OCI-LY3 (cell line): ENCODE results near the gene AK2.
"Not testable (repeated sequence)": the region's sequence is repeated elsewhere in the genome, so short reads cannot be mapped to it uniquely, and the experiment has no call there.

Experiments used
- CTCF ChIP-seq: fragments of 200-600, 300-600 bp; sonication (generic); IDR thresholded peaks from 2 replicates; pipeline ENCODE4 v1.5.1; 2014; ENCODE audit warnings: antibody characterized with exemption, low read length, low read depth
- EZH2phosphoT487 ChIP-seq: fragments of 200-600 bp; shearing (Covaris generic); IDR thresholded peaks from 2 replicates; pipeline ENCODE4 v1.6.1; 2018; ENCODE audit warnings: antibody characterized with exemption, mixed run types, low read depth

DNA sequence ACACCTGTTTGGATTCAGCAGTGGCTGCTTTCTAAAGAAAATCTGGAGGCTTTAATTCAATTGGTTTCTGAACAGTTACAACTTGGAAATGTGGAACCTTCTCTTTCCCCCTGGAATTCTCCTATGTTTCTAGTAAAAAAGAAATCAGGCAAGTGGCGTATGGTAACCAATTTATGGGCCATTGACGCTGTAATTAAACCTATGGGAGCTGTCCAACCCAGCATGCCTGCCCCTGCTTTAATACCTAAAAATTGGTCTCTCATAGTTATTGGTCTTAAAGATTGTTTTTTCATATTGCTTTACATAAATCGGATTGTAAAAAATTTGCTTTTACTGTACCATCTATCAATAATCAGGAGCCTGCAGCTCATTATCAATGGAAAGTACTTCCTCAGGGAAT is 29.8 kb upstream of the AK2 start:
- TF ChIP-seq CTCF, EZH2phosphoT487: not testable (repeated sequence)
